IPS-20b (cell line): Measurements from ENCODE around the gene LMNTD2.

Experiments used
- H3K27ac ChIP-seq: one replicate; pipeline ENCODE4 v1.5.1; 2013; ENCODE audit warnings: low read length
- H3K27me3 ChIP-seq: 2 replicates; pipeline ENCODE4 v1.6.1; 2013; ENCODE audit warnings: mild to moderate bottlenecking, low read length, inconsistent platforms; ENCODE audit not compliant: insufficient read depth
- H3K36me3 ChIP-seq: 2 replicates; pipeline ENCODE4 v1.6.1; 2013; ENCODE audit warnings: low read depth, mild to moderate bottlenecking, inconsistent platforms, low read length, moderate library complexity; ENCODE audit not compliant: insufficient read depth
- H3K4me1 ChIP-seq: 2 replicates; pipeline ENCODE4 v1.6.1; 2013; ENCODE audit warnings: mild to moderate bottlenecking, control low read depth, inconsistent platforms, low read length, moderate library complexity; ENCODE audit not compliant: insufficient read depth
- H3K4me3 ChIP-seq: 2 replicates; pipeline ENCODE4 v1.5.1; 2013; ENCODE audit warnings: mild to moderate bottlenecking, low read length, inconsistent platforms
- H3K9ac ChIP-seq: 2 replicates; pipeline ENCODE4 v1.6.1; 2013; ENCODE audit warnings: low read depth, mild to moderate bottlenecking, inconsistent platforms, low read length, moderate library complexity
- H3K9me3 ChIP-seq: 2 replicates; pipeline ENCODE4 v1.6.1; 2013; ENCODE audit warnings: mild to moderate bottlenecking, low read depth, low read length, inconsistent platforms; ENCODE audit not compliant: insufficient read depth

LMNTD2 gene

GRCh38 chr11:597166-597725 is 36.7 kb upstream of the LMNTD2 start:
- Histone ChIP-seq H3K27me3 (no peaks in the 10 kb centered on the region), H3K27ac (no peak overlapping the region), H3K9me3 (no peaks in the 10 kb centered on the region), H3K4me3 (no peak overlapping the region), H3K36me3 (peaks cover 91% of the 10 kb centered on the region), H3K9ac (no peak overlapping the region), H3K4me1 (no peaks in the 10 kb centered on the region)

GRCh38 chr11:596374-596773 is 35.8 kb upstream of the LMNTD2 start:
- no peak overlapping the region for H3K27ac ChIP-seq
- H3K36me3 ChIP-seq, result peaks cover 89% of the 10 kb centered on the region
- H3K4me1 ChIP-seq, result no peaks in the 10 kb centered on the region
- H3K9me3 ChIP-seq, result no peaks in the 10 kb centered on the region
- no peaks in the 10 kb centered on the region for H3K27me3 ChIP-seq
- no peak overlapping the region for H3K9ac ChIP-seq
- H3K4me3 ChIP-seq, result no peak overlapping the region

- Histone ChIP-seq H3K27me3 (no peaks in the 10 kb centered on the region), H3K36me3 (peaks cover 93% of the 10 kb centered on the region)
Observed at GRCh38 chr11:595400-595799, 34.9 kb upstream of the LMNTD2 start.

GRCh38 chr11:593347-593746 is 32.8 kb upstream of the LMNTD2 start:
- H3K36me3 ChIP-seq, result peaks cover 92% of the 10 kb centered on the region
- no peaks in the 10 kb centered on the region for H3K27me3 ChIP-seq
- H3K4me1 ChIP-seq, result no peaks in the 10 kb centered on the region
- H3K4me3 ChIP-seq, result no peak overlapping the region
- no peak overlapping the region for H3K27ac ChIP-seq
- H3K9me3 ChIP-seq, result no peaks in the 10 kb centered on the region
- no peak overlapping the region for H3K9ac ChIP-seq

More at GRCh38 chr11:595400-595799, 34.9 kb upstream of the LMNTD2 start:
- Histone ChIP-seq H3K9ac (no peak overlapping the region), H3K4me1 (no peaks in the 10 kb centered on the region), H3K4me3 (no peak overlapping the region), H3K27ac (no peak overlapping the region), H3K9me3 (no peaks in the 10 kb centered on the region)

- Histone ChIP-seq H3K27ac (no peak overlapping the region), H3K27me3 (no peaks in the 10 kb centered on the region), H3K4me3 (no peak overlapping the region), H3K9me3 (no peaks in the 10 kb centered on the region), H3K9ac (no peak overlapping the region), H3K36me3 (peaks cover 92% of the 10 kb centered on the region), H3K4me1 (no peaks in the 10 kb centered on the region)
Observed at GRCh38 chr11:592918-593317, 32.4 kb upstream of the LMNTD2 start.

- H3K36me3 ChIP-seq, result peaks cover 93% of the 10 kb centered on the region
- H3K4me1 ChIP-seq, result no peaks in the 10 kb centered on the region
- no peaks in the 10 kb centered on the region for H3K27me3 ChIP-seq
- no peaks in the 10 kb centered on the region for H3K9me3 ChIP-seq
- H3K4me3 ChIP-seq, result no peak overlapping the region
- H3K27ac ChIP-seq, result no peak overlapping the region
- no peak overlapping the region for H3K9ac ChIP-seq
Observed at GRCh38 chr11:592501-592900, 32.0 kb upstream of the LMNTD2 start.

- H3K36me3 ChIP-seq, result peaks cover 94% of the 10 kb centered on the region
- no peak overlapping the region for H3K27ac ChIP-seq
- no peak overlapping the region for H3K9ac ChIP-seq
- H3K9me3 ChIP-seq, result no peaks in the 10 kb centered on the region
- no peaks in the 10 kb centered on the region for H3K4me1 ChIP-seq
- H3K27me3 ChIP-seq, result no peaks in the 10 kb centered on the region
- no peak overlapping the region for H3K4me3 ChIP-seq
Observed at GRCh38 chr11:590997-591396, 30.5 kb upstream of the LMNTD2 start.

- no peak overlapping the region for H3K4me3 ChIP-seq
- no peaks in the 10 kb centered on the region for H3K4me1 ChIP-seq
- H3K9me3 ChIP-seq, result no peaks in the 10 kb centered on the region
- H3K27me3 ChIP-seq, result no peaks in the 10 kb centered on the region
- peaks cover 82% of the 10 kb centered on the region for H3K36me3 ChIP-seq
- H3K9ac ChIP-seq, result no peak overlapping the region
- H3K27ac ChIP-seq, result no peak overlapping the region
Observed at GRCh38 chr11:589798-590197, 29.3 kb upstream of the LMNTD2 start.

GRCh38 chr11:587978-588380 is 27.4 kb upstream of the LMNTD2 start:
- Histone ChIP-seq H3K9me3 (no peaks in the 10 kb centered on the region), H3K27me3 (no peaks in the 10 kb centered on the region), H3K4me1 (no peaks in the 10 kb centered on the region), H3K4me3 (no peak overlapping the region), H3K9ac (no peak overlapping the region), H3K36me3 (peaks cover 77% of the 10 kb centered on the region), H3K27ac (no peak overlapping the region)

- H3K4me3 ChIP-seq, result no peak overlapping the region
Observed at GRCh38 chr11:587546-587945, 27.0 kb upstream of the LMNTD2 start.

GRCh38 chr11:586376-587316 is 26.1 kb upstream of the LMNTD2 start:
- H3K4me3 ChIP-seq, result no peak overlapping the region
- no peak overlapping the region for H3K9ac ChIP-seq
- H3K9me3 ChIP-seq, result no peaks in the 10 kb centered on the region
- H3K36me3 ChIP-seq, result peaks cover 74% of the 10 kb centered on the region
- H3K27me3 ChIP-seq, result no peaks in the 10 kb centered on the region
- no peaks in the 10 kb centered on the region for H3K4me1 ChIP-seq
- no peak overlapping the region for H3K27ac ChIP-seq

More at GRCh38 chr11:587546-587945, 27.0 kb upstream of the LMNTD2 start:
- H3K4me1 ChIP-seq, result no peaks in the 10 kb centered on the region
- no peaks in the 10 kb centered on the region for H3K9me3 ChIP-seq
- H3K9ac ChIP-seq, result no peak overlapping the region
- peaks cover 72% of the 10 kb centered on the region for H3K36me3 ChIP-seq
- H3K27me3 ChIP-seq, result no peaks in the 10 kb centered on the region
- H3K27ac ChIP-seq, result no peak overlapping the region

- no peaks in the 10 kb centered on the region for H3K4me1 ChIP-seq
- H3K36me3 ChIP-seq, result peaks cover 54% of the 10 kb centered on the region
- no peaks in the 10 kb centered on the region for H3K9me3 ChIP-seq
- H3K9ac ChIP-seq, result no peak overlapping the region
- H3K27ac ChIP-seq, result no peak overlapping the region
- no peak overlapping the region for H3K4me3 ChIP-seq
- no peaks in the 10 kb centered on the region for H3K27me3 ChIP-seq
Observed at GRCh38 chr11:584287-584686, 23.7 kb upstream of the LMNTD2 start.
